ENCODE measurements around the gene ARPIN.

Gene ARPIN

GRCh38 chr15:89932880-89933279 is 20.1 kb upstream of the ARPIN start:
- DNase-seq (ENCODE audit: low read depth), result no peak

GRCh38 chr15:89928421-89928820 is 15.7 kb upstream of the ARPIN start:
- H3K4me3 ChIP-seq (ENCODE audit: low read depth, low read length), result no peak overlapping the region
- in situ Hi-C loops (cut with HindIII; ENCODE audit: low sequenced_read_pairs), result no loop called here
- DNase-seq (ENCODE audit: low read depth), result no peak
- no peak for TF ChIP-seq CTCF (IDR thresholded peaks at IDR 0.05; ENCODE audit: low read depth, low read length, missing control alignments)

More at GRCh38 chr15:89932880-89933279, 20.1 kb upstream of the ARPIN start:
- H3K4me3 ChIP-seq (ENCODE audit: low read depth, low read length), result no peak overlapping the region
- in situ Hi-C loops (cut with HindIII; ENCODE audit: low sequenced_read_pairs), result no loop called here
- no peak for TF ChIP-seq CTCF (IDR thresholded peaks at IDR 0.05; ENCODE audit: low read depth, low read length, missing control alignments)

GRCh38 chr15:89926158-89926557 is 13.4 kb upstream of the ARPIN start:
- TF ChIP-seq CTCF (IDR thresholded peaks at IDR 0.05; ENCODE audit: low read depth, low read length, missing control alignments), result no peak
- in situ Hi-C loops (cut with HindIII; ENCODE audit: low sequenced_read_pairs), result no loop called here
- DNase-seq (ENCODE audit: low read depth), result no peak
- H3K4me3 ChIP-seq (ENCODE audit: low read depth, low read length), result no peak overlapping the region

GRCh38 chr15:89917442-89918101 is 4.8 kb upstream of the ARPIN start:
- TF ChIP-seq CTCF (IDR thresholded peaks at IDR 0.05; ENCODE audit: low read depth, low read length, missing control alignments), result no peak
- in situ Hi-C loops (cut with HindIII; ENCODE audit: low sequenced_read_pairs), result no loop called here
- no peak for DNase-seq (ENCODE audit: low read depth)
- H3K4me3 ChIP-seq (ENCODE audit: low read depth, low read length), result no peak overlapping the region

GRCh38 chr15:89916660-89917059 is 3.9 kb upstream of the ARPIN start:
- no peak overlapping the region for H3K4me3 ChIP-seq (ENCODE audit: low read depth, low read length)
- in situ Hi-C loops (cut with HindIII; ENCODE audit: low sequenced_read_pairs), result no loop called here
- no peak for TF ChIP-seq CTCF (IDR thresholded peaks at IDR 0.05; ENCODE audit: low read depth, low read length, missing control alignments)
- no peak for DNase-seq (ENCODE audit: low read depth)

GRCh38 chr15:89912145-89912673 is 543 bp downstream of the ARPIN start:
- no peak for TF ChIP-seq CTCF (IDR thresholded peaks at IDR 0.05; ENCODE audit: low read depth, low read length, missing control alignments)
- DNase-seq (ENCODE audit: low read depth), result no peak
- peak overlapping the region; percentile 65 for H3K4me3 ChIP-seq (ENCODE audit: low read depth, low read length)
- in situ Hi-C loops (cut with HindIII; ENCODE audit: low sequenced_read_pairs), result no loop called here

Data from astrocyte of the cerebellum (primary cell).